Activated T-helper 1 cell treated with Interleukin-2 at 50 U/mL for 16 hours (primary cell): ENCODE measurements around the gene ERI3.

Experiments used
- DNase-seq: peaks from one replicate; pipeline ENCODE4 v3.0.0-alpha.2; 2020; ENCODE audit warnings: low read depth

Gene ERI3

GRCh38 chr1:44315521-44315920 is 39.5 kb downstream of the ERI3 start:
- no peak for DNase-seq

- DNase-seq = no peak
Measured at GRCh38 chr1:44314452-44314851, 40.6 kb downstream of the ERI3 start.

- DNase-seq = no peak
Measured at GRCh38 chr1:44313265-44313918, 41.7 kb downstream of the ERI3 start.

DNA sequence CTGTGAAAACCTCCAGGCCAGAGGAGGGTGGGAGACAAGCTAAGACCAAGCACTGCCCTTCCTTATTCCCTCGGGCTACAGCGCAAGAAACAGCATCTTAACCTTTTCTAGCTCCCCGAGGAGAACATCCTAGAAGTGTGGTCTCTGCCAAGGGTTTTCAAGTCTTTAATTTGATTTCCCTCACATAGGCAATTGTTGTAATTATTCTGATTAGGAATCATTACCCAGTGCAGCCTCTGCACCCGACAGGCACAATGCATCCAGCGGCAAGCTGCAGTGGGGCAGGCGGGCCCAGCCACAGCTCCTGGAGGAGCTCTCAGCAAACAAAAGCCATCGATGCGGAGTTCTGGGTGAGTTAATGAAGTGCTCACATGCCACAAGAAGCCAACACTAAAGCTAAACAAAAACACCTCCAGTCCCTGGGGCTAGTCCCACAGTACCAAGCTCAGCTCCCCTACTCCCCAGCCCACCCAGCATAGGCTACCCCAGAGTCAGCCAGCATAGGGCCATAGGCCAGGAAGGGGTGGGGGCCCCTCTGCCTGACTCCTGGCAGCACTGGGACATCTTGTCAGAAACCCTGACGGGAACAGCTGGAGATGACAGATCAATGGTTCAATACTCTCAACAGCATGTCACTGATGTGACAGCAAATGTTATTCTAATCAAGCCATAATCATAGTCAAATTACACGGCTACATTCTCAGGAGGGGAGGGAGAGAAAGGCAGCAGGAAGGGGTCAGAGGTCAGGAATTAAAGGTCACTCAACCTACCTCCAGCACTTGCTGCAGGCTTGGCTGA is 42.5 kb downstream of the ERI3 start:
- DNase-seq = no peak

GRCh38 chr1:44310006-44310405 is 45.1 kb downstream of the ERI3 start:
- no peak for DNase-seq

DNA sequence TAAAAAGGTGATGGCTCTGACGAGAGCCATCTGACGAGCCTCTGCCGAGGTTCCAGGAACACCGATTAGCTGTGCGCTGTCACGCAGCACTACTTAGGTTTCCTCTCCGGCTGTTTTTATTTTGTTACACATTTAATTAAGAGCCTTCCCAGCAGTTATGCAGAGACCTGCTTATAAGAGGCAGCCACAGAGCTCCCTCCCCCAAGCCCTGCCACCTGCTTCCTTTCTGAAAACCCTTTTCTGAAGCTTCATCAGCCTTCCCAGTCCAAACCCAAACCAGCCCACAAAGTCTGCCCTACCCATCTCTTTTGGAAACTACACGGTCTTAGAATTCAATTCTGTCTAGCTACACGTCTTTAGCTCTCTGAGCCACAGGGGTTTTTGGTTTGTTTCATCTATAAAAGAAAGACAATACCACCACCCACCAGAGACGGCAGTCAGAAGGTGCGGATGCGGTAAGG is 49.1 kb downstream of the ERI3 start:
- no peak for DNase-seq

DNA sequence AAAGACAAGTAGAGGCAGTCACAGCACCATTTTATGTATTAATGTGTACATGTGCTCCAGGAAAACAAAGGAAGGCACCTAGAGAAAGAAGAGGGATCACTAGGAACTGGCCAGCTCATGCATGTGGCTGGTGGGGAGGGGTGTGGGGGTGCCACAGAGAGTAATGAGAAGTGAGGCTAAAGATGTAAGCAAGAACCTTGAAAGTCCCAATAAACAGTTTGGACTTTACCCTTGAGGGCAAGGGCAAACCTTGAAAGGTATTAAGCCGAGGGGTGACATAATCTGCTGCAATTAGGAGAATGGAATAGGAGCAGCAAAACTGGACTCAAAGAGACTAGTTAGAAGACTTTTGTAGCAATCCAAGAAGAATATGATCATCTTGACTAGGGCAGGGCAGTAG is 51.5 kb downstream of the ERI3 start:
- DNase-seq = no peak

- DNase-seq = no peak
Measured at GRCh38 chr1:44302541-44302940, 52.5 kb downstream of the ERI3 start.

- DNase-seq = no peak
Measured at GRCh38 chr1:44301442-44301841, 53.6 kb downstream of the ERI3 start.

GRCh38 chr1:44300852-44301251 is 54.2 kb downstream of the ERI3 start:
- DNase-seq = no peak

- DNase-seq = no peak
Measured at GRCh38 chr1:44297695-44298400, 57.2 kb downstream of the ERI3 start.

- DNase-seq = no peak
Measured at GRCh38 chr1:44296806-44297205, 58.3 kb downstream of the ERI3 start.

- no peak for DNase-seq
Measured at GRCh38 chr1:44296086-44296485, 59.0 kb downstream of the ERI3 start.

DNA sequence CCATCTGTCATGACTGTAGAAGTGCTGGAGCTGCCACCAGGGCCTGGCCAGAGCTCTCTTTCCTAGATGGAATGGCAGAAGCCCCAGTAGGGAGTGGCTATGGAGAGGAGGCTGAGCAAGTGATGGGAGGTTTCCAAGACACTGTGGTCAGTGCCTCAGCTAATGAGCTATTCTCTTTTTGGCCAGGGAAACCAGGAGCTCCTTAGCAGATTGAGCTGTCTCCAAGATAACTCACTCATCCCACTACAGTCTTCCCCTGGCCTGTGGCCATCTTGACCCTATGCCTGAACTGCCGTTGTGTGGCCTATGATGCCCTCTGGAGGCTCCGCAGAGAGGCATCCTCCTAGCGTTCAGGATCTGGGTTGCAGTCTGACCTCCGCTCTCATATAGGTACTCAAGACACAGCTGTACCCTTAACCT is 60.5 kb downstream of the ERI3 start:
- no peak for DNase-seq

- DNase-seq = no peak
Measured at GRCh38 chr1:44293761-44294315, 61.2 kb downstream of the ERI3 start.

GRCh38 chr1:44292651-44293050 is 62.4 kb downstream of the ERI3 start:
- no peak for DNase-seq

- DNase-seq = no peak
Measured at GRCh38 chr1:44290250-44291094, 64.6 kb downstream of the ERI3 start.

- DNase-seq = no peak
Measured at GRCh38 chr1:44289530-44289929, 65.5 kb downstream of the ERI3 start.

GRCh38 chr1:44288883-44289282 is 66.2 kb downstream of the ERI3 start:
- DNase-seq = no peak

DNA sequence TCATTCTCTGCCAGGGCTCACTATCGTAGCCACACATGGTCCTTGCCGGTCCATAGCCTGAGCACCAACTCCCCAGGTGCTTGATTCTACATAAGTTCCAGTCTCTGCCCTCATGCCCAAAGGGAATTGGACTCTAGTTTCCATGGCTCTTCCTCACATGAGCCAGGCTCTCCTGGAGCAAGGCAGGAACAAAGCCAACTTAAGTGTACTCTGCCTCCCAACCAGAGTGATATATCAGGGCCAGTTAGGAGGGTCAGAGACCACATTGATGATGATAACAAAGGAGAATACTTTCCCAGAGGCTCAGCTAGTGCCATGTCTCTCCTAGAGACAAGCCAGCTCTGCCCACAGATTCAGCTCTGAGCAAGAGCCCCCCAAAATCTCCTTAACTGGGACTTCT is 70.9 kb downstream of the ERI3 start:
- DNase-seq = no peak

DNA sequence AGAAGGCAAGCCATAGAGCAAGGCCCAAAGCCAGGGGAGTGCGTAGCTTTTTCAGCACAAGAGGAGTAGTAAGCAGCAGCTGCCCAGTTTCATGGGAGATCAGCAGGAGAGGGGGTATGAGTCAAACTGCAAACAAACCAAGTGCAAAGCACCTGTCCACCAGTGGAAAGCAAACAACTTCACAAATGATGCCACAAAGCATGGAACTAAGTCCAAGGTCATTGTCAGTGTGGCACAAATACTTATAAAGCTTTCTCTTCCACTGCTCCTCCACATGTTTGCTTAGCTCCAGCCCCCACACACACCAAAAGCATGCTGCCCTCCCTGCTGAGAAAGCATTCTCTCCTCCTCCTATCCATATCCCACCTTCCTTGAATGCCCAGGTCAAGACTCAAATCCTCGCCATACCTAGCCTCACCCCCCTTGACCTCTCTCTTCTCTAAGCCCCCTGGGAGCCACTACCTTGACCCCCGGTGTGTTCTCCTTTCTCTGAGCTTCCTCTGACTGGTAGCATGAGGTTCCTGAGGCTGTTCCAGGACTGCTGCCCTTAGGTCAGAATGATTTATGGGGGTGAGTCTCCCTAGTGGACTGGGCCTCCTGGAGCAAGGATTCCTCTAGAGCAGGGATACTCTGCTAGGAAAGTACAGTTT is 71.4 kb downstream of the ERI3 start:
- DNase-seq = no peak
